Heart right ventricle (tissue), 16 donors: ENCODE data around the gene BHLHA15. TPM values are rescaled to one million over a fixed set of nuclear protein-coding genes. Genes with fewer than 3 reads are reported as not detected.

ENCODE experiments used
- ATAC-seq, 8 donors: fragments of 200-7000 bp; cut with Tn5 transposase; one replicate each; pipeline ENCODE4 v1.9.1; 2020; ENCODE audit warnings: mild to moderate bottlenecking in 8 of 8, moderate library complexity in 8 of 8, moderate number of reproducible peaks in 1 of 8
- DNase-seq, 2 donors: peaks; one replicate each; pipeline ENCODE4 v3.0.0-alpha.2; 2020
- H3K27ac ChIP-seq, 10 donors: fragments of 200-600 bp; sonication (generic) in 2 of 10; one replicate each; pipeline versions ENCODE4 v1.5.0 to v1.8.0; 2020 to 2022; ENCODE audit warnings: mild to moderate bottlenecking in 3 of 10
- H3K27me3 ChIP-seq, 7 donors: fragments of 200-600 bp; one replicate each; pipeline ENCODE4 v1.8.0; 2021 to 2022; ENCODE audit warnings: mild to moderate bottlenecking in 2 of 7
- H3K36me3 ChIP-seq, 9 donors: fragments of 200-600 bp; sonication (generic) in 1 of 9; one replicate each; pipeline versions ENCODE4 v1.5.0 to v1.8.0; 2020 to 2022; ENCODE audit warnings: mild to moderate bottlenecking in 2 of 9
- H3K4me1 ChIP-seq, 9 donors: fragments of 200-600 bp; sonication (generic) in 1 of 9; one replicate each; pipeline versions ENCODE4 v1.5.0 to v1.8.0; 2020 to 2022; ENCODE audit warnings: mild to moderate bottlenecking in 4 of 9
- H3K4me3 ChIP-seq, 10 donors: fragments of 200-600 bp; sonication (generic) in 2 of 10; one replicate each; pipeline versions ENCODE4 v1.5.0 to v1.8.0; 2020 to 2022; ENCODE audit warnings: mild to moderate bottlenecking in 7 of 10, moderate library complexity in 2 of 10
- H3K9me3 ChIP-seq, 11 donors: fragments of 200-600 bp in 10 of 11; sonication (generic) in 2 of 11; one replicate each; pipeline versions ENCODE4 v1.5.0 to v1.8.0; 2013 to 2022; ENCODE audit warnings: mild to moderate bottlenecking in 2 of 11, control low read depth in 1 of 11, moderate library complexity in 1 of 11
- CTCF ChIP-seq, 9 donors: fragments of 200-600 bp; sonication (generic) in 2 of 9; IDR thresholded peaks; one replicate each; pipeline versions ENCODE4 v1.5.0 to v1.8.0; 2021 to 2022; ENCODE audit warnings: antibody characterized with exemption in 9 of 9, mild to moderate bottlenecking in 5 of 9, moderate library complexity in 1 of 9
- WGBS, 2 donors: extraction: QIAGEN DNeasy Blood & Tissue Kit; methylation state at CpG; one replicate each; pipeline ENCODE4 v1.1.7; 2013; ENCODE audit warnings: inconsistent platforms in 1 of 2; 5-methylcytosine and 5-hydroxymethylcytosine counted together
- intact Hi-C, 10 donors: fragments of 100-400 bp; cut with DNase I; formaldehyde crosslinking; loops; one replicate each; pipeline versions ENCODE4 v1.11.1 to v1.14.2; 2022
- long read RNA-seq, 3 donors: library from polyadenylated mRNA; unstranded; transcript quantifications; one replicate each; pipeline ENCODE4 v2.0.0, GENCODE V29; 2020 to 2021
- polyA plus RNA-seq, 2 donors: library from polyadenylated mRNA; stranded (reverse); fragments of 200-250 nt; gene quantifications; one replicate each; pipeline ENCODE4 v1.2.3, GENCODE V29; 2013
- total RNA-seq, 10 donors: library from RNA; stranded (reverse); fragmentation: NEBNext Ultra II Directional in 3 of 10; extraction: Animal tissue kit (Norgen Biotek cat#: 25700) in 3 of 10; gene quantifications; one replicate each; pipeline versions ENCODE4 v1.2.1 to v1.2.4, GENCODE V29; 2021 to 2023
- donor health status: Arrhythmogenic right ventricular cardiomyopathy.
- donor health status: ischemic (EF 13 %, LVEDD 7.1; RV severe dilation, severe dysfunction).
- donor health status: healthy with polysubstance abuse.
- donor health status: DM: no; HTN: yes; CAD: no.
- donor health status: DM: no; HTN: no; CAD: no.
- donor health status: ischemic (EF 25% LVEDD 6.9; RV normal size, moderate dysfunction).
- donor health status: ischemic (EF 25% LVEDD 5.7; RV mildly dilated, moderate dysfunction).
- donor health status: healthy.
- donor health status: DM: yes; HTN: yes; CAD: no.
- donor health status: Ischemic cardiomyopathy.
- donor health status: ischemic (EF 35%, LVEDD 5.7; RV mildly dilated, moderate dysfunction).
- donor health status: nonischemic (EF 11% LVEDD 7.7; RV severe dilation, severe dysfunction).
- donor health status: DM: yes; HTN: yes; CAD: no.
- donor health status: PGD.
- donor health status: ischemic (EF 29% LVEDD 5.4; RV normal size, mild dysfunction).
- donor health status: nonischemic (EF 23%, LVEDD 6.1; RV moderate dilation, normal function).

The BHLHA15 gene
- not detected for total RNA-seq
- under 1 TPM in 1 of 2 donors, not detected in 1; 0.06 TPM for polyA plus RNA-seq
- long read RNA-seq, donor 1: 0 reads
- long read RNA-seq, donor 2: 0 reads
- long read RNA-seq, donor 3: 0 reads

GRCh38 chr7:98211221-98211675 is at the start of gene BHLHA15:
BHLHA15 (plus strand) TSS chr7:98211439; CDS start chr7:98212310, 871 bp downstream.
- Histone ChIP-seq H3K36me3 (peaks cover 0 to 35% (median 16%) of the 10 kb centered on the region in 9 donors), H3K4me1 (peaks cover 0 to 10% (median 0%) of the 10 kb centered on the region in 9 donors), H3K4me3 (peak within 1 kb of the TSS in 7 of 10 donors; percentile 16 to 39 (median 37)), H3K27me3 (peaks cover 0 to 10% (median 0%) of the 10 kb centered on the region in 7 donors), H3K9me3 (no peaks in the 10 kb centered on the region), H3K27ac (no peak within 1 kb of the TSS)
- no peak for TF ChIP-seq CTCF (IDR thresholded peaks at IDR 0.05)
- no peak for DNase-seq
- 5 to 8% methylated on average over 19 to 42 of the region's 45 CpGs for WGBS, 2 donors
- intact Hi-C loops: no loop called here
- ATAC-seq: peak in 3 of 8 donors; percentile 4 to 21 (median 15)

- H3K36me3 ChIP-seq: peaks cover 0 to 37% (median under 1%) of the 10 kb centered on the region in 9 donors
- no peaks in the 10 kb centered on the region for H3K9me3 ChIP-seq
- no peak for TF ChIP-seq CTCF (IDR thresholded peaks at IDR 0.05)
- no peak overlapping the region for H3K27ac ChIP-seq
- no peak overlapping the region for H3K4me3 ChIP-seq
- no peaks in the 10 kb centered on the region for H3K27me3 ChIP-seq
- intact Hi-C loops: no loop called here
- WGBS, 2 donors: 88 to 91% methylated on average over 3 of the region's 3 CpGs
- H3K4me1 ChIP-seq: peaks cover 0 to 18% (median 5%) of the 10 kb centered on the region in 9 donors
- ATAC-seq: no peak
- DNase-seq: no peak
Observed at GRCh38 chr7:98162758-98163157, 48.5 kb upstream of the BHLHA15 start.

GRCh38 chr7:98163269-98163668 is 48.0 kb upstream of the BHLHA15 start:
- Histone ChIP-seq H3K36me3 (peaks cover 0 to 32% (median 0%) of the 10 kb centered on the region in 9 donors), H3K9me3 (no peaks in the 10 kb centered on the region), H3K4me3 (no peak overlapping the region), H3K27me3 (no peaks in the 10 kb centered on the region), H3K4me1 (peaks cover 0 to 18% (median 5%) of the 10 kb centered on the region in 9 donors), H3K27ac (no peak overlapping the region)
- no peak for ATAC-seq
- no peak for TF ChIP-seq CTCF (IDR thresholded peaks at IDR 0.05)
- intact Hi-C loops: no loop called here
- DNase-seq: no peak
- WGBS, 2 donors: 72 to 88% methylated on average over 7 of the region's 7 CpGs

- DNase-seq: no peak
- H3K4me1 ChIP-seq: peaks cover 0 to 23% (median 6%) of the 10 kb centered on the region in 9 donors
- 59 to 68% methylated on average over 16 of the region's 16 CpGs for WGBS, 2 donors
- no peak overlapping the region for H3K4me3 ChIP-seq
- H3K36me3 ChIP-seq: peaks cover 0 to 25% (median 0%) of the 10 kb centered on the region in 9 donors
- TF ChIP-seq CTCF (IDR thresholded peaks at IDR 0.05): no peak
- H3K27ac ChIP-seq: no peak overlapping the region
- ATAC-seq: peak in 1 of 8 donors; percentile 18
- H3K27me3 ChIP-seq: no peaks in the 10 kb centered on the region
- intact Hi-C loops: loop anchor here in 2 of 10 donors (1.0 to 2.0 kb wide), 2 partner anchors 61 to 143 kb away; no protein-coding TSS in a partner anchor
- H3K9me3 ChIP-seq: no peaks in the 10 kb centered on the region
Observed at GRCh38 chr7:98163704-98164494, 47.3 kb upstream of the BHLHA15 start.
